Measurements from ENCODE around the gene KIF21A.

GRCh38 chr12:39287409-39287808 lies 155.5 kb downstream of the KIF21A start:
- TF ChIP-seq, protein P1, sequence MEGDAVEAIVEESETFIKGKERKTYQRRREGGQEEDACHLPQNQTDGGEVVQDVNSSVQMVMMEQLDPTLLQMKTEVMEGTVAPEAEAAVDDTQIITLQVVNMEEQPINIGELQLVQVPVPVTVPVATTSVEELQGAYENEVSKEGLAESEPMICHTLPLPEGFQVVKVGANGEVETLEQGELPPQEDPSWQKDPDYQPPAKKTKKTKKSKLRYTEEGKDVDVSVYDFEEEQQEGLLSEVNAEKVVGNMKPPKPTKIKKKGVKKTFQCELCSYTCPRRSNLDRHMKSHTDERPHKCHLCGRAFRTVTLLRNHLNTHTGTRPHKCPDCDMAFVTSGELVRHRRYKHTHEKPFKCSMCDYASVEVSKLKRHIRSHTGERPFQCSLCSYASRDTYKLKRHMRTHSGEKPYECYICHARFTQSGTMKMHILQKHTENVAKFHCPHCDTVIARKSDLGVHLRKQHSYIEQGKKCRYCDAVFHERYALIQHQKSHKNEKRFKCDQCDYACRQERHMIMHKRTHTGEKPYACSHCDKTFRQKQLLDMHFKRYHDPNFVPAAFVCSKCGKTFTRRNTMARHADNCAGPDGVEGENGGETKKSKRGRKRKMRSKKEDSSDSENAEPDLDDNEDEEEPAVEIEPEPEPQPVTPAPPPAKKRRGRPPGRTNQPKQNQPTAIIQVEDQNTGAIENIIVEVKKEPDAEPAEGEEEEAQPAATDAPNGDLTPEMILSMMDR (IDR thresholded peaks at IDR 0.05): no peak
- no peak for TF ChIP-seq POLR2A (IDR thresholded peaks at IDR 0.05)
